NCI-H1694 treated with DMSO at 0.1 percent for 48 hours (cell line): ENCODE results near the gene ZFC3H1.

Experiments used
- DNase-seq: peaks from one replicate; lab custom pipeline; 2025; lab: John Stamatoyannopoulos, UW

Gene ZFC3H1

DNA sequence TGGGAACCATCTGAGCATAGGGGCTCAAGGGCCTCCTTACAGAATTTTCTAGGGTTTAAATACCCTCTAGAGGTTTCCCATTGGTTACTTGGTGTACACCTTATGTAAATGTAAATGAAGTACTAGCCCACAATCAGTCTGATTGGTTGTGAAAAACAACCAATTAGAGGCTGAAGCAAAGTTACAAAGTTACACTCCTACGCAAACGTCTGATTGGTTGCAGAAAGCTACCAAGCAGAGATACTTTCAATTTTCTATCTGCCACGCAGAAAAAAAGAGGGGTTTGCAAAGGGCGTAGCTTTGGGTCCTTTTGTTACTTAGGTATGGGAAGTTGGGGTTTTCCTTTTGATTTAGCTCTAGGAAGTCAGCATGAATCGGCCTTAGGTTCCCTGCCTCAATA, 20.4 kb upstream of the ZFC3H1 start:
- DNase-seq: no peak

DNA sequence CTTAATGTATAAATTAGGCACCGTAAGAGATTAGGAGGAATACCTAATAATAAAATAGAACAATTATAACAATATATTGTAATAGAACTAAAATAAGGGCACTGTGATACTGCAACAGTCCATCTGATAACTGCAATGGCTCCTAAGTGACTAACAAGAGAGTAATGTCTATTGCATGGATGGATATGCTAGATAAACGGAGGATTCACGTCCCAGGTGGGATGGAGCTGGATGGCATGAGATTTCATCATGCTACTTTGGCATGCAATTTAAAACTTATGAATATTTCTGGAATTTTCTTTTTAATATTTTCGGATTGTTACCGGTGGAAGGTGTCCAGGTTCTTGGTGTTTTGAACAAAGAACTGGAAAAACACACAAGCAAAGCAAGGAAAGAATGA, 20.0 kb upstream of the ZFC3H1 start:
- DNase-seq: no peak

DNA sequence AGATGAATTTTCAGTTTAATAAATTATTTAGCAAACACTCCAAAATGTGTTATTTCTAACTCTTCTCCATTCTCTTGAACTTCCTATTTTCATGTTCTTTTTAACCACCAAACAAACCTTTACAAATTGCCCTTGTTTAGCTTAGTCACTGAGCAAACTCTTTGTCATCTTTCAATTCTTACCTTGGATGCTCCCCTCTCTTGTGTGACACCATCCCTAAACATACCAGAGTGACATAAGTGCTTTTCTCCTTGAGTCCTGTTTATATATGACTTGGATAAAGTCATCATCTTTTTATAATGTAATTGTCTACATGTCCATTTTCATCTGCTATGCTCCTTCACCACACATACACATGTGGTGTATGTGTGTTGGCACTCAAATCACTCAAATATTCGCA, 18.8 kb upstream of the ZFC3H1 start:
- no peak for DNase-seq

DNA sequence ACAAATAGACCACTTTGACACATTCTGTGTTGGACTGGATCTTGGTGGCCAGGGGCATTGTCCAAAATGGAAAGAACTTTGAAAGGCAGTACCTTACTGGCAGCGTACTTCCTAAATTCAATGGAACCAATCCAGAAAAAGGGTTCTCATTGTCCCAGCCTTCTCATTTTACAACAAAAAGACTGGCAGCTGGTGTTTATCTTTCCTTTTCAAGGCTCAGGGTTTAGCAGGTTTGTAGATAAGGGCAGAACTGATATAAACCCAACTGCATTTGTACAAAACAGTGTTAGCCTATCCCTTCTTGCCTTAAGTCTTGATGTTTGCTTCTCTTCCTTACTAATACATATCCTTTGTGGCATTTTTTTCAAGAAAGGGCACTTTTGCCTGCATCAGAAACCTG, 8.2 kb upstream of the ZFC3H1 start:
- peak; percentile 13 for DNase-seq

DNA sequence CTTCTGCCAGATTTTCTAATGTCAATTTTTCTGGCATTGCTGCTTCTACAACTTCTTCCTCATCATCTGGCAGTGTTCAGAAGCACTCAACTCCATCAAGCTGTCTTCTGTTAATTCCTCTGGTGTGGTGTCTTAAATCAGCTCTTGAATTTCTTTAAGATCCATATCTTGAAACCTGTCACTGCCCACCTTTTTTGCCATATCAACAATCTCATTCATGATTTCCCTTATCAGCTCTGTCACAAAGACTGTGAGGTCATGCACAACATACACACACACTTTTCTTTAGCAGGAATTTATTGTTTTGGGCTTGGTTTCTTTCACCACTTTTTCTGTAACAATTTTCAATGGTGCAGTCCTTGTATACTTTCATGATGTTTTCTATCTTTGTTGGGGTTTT, 7.7 kb upstream of the ZFC3H1 start:
- no peak for DNase-seq

DNA sequence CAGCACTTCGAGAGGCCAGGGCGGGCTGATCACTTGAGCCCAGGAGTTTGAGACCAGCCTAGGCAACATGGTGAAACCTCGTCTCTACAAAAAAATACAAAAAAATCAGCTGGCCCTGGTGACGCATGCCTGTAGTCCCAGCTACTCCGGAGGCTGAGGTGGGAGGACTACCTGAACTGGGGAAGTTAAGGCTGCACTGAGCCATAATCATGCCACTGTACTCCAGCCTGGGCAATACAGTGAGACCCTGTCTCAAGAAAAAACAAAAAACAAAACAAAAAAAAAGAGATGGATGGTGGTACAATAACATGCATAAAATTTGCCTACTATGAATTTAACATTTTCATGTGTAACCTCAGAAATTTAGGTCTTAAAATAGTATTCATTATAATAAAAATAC, 2.6 kb upstream of the ZFC3H1 start:
- DNase-seq: no peak

DNA sequence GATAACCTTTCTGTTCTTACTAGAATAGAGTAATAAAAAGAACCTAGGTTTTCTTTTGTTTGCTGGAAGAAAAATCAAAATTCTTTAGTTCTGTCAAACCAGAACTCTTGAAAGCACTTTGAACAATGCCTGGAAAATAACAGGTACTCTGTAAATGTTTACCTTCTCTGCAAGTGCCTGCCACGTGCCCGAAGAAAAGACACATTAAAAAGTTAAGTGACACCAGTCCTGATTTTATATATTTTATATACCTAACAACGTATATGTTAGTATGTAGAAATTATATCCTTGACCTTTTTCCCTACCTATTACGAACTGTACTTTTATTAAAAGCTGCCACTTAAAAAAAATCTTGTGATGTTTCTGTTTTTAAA, 1.4 kb upstream of the ZFC3H1 start:
- no peak for DNase-seq

DNA sequence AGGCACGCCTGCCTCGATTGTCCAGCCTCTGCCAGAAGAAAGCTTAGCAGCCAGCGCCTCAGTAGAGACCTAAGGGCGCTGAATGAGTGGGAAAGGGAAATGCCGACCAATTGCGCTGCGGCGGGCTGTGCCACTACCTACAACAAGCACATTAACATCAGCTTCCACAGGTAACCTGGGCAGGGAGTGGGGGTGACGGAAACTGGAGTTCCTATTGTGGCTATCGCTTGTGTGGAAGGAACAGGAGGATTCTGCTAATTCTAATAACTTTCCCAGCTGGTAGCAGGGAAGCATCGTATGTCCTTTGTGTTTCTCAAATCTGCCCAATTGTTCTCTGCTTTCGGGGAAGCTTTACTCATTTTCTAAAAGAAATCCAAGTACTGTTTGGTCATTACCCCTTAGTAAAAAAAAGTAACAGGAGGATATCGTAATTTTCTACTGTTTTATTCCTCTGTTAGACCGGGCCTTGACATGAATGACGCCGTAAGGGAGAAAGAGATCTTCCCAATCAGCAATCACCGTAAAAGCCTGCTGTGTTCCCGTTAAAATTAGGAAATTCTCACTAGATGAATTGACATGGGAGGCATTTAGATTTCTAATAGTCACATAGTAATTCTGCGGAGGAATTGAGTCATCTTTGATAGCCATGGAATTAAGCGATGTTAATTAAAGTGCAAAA, 902 bp upstream of the ZFC3H1 start:
- no peak for DNase-seq

DNA sequence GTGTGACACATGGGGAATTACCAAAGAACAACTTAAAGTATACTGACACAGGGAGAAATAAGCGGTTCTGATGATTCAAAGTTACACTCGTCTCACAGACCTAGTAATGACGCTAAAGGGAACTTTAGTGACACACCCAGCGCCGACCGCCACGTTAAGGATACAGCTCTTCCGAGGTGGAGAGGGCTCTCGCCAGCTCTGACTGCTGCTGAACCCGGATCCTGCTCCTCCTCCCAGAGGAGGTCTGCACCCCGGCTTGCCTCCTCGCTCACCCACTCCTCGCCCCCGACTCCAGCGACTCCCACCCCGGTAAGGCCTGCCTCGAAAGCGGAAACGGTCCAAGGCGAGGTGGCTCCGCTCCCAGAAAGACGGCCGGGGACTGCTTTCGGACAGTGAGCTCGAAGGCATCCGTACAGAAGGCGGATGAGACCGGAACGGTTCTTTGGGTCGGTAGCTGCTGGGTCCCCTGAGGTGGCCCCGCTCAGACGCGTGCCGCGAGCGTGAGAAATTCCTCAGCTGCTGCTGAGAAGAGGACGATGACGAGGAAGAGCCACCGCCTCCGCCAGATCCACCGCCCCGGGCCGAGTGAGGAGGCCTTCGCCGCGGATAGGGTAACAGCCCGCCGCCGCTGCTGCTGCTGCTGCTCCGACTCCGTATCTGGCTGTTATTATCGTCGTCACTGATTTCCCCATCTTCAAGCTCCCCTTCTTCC, 643 bp downstream of the ZFC3H1 start:
- DNase-seq: peak; percentile 2

DNA sequence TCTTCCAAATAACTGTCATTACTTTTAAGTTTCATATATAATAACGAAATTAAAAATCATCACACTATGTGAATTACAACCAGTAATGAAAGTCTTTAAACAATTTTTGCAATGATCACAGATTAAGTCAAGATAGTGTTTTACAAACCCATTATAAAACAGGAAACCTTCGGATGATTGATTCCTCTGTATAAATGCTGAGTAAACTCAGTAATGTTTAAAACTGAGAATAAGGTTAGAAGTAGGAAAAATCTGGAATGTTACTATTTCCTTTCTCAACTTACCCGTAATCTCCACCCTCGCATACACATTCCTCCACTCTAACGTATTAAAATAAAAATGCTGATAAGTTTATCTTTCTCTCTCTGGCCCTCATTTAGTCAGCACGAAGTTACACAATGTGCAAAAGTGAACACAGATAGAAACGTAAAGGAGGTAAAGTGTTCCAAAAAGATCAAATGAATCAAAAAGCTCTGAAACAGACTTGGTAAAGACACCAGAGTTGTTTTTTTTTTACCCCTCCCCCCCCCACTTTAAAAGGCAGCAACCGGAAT, 1.6 kb downstream of the ZFC3H1 start:
- DNase-seq: no peak

DNA sequence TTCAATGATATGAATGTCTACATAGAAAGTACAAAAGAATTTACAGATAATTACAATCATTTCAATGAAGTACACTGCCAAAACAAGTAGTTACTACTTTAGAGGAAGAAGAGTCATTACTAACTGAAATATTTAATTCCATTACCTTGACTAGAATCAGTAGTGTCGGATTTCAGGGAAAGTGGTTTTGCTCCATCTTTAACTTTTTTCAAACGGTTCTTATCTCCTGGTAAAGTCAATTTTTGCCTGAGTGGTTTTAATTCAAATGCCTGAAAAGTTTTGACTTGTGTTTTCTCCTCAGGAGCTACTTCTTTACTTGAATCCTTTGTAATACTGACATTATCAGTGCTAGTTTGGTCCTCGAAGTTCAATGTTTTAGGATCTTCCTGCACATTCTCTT, 6.9 kb downstream of the ZFC3H1 start:
- no peak for DNase-seq

DNA sequence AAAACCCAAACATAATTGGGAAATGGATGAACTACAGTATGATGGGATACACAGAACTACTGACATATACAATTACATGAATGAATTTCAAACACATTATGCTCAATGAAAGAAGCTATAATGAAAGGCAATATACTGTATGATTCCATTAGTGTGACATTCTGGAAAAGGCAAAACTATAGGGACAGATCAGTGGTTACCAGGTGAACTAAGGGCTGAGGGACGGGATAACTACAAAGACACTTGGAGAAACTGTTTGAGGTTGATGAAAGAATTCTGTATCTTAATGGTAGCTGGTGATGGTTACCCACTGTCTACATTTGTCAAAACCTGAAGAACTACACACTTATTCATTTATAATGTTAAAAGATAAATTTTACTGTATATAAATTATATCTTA, 7.7 kb downstream of the ZFC3H1 start:
- no peak for DNase-seq

DNA sequence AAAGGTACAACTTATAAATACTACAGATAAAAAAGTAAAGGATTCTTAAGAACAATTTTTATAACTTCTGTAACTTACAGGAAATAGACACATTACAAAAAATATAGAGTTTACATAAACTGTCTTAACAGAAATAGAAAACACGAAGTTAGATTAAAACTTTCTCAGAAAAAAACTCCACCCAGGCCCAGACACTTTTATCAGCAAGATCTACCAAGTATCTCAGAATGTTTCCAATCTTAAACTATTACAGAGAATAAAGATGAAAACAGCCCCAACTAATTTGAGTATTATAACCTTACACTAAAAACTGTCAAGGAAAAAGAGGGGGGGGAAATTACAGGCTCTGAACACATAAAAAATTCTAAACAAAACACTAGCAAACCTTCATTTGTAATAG, 8.2 kb downstream of the ZFC3H1 start:
- DNase-seq: no peak

DNA sequence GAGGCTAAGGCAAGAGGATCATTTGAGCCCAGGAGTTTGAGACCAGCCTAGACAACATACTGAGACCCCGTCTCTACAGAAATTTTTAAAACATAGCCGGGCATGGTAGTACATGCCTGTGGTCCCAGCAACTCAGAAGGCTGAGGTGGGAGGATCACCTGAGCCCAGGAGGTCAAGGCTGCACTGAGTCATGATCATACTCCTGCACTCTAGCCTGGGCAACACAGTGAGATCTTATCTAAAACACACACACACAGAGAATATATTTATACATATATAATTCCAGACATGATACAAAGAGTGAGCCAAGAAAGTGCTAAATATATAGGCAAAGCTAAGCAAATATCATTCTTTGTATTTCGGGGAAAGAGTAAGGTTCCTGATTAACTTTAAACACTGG, 9.4 kb downstream of the ZFC3H1 start:
- DNase-seq: no peak

DNA sequence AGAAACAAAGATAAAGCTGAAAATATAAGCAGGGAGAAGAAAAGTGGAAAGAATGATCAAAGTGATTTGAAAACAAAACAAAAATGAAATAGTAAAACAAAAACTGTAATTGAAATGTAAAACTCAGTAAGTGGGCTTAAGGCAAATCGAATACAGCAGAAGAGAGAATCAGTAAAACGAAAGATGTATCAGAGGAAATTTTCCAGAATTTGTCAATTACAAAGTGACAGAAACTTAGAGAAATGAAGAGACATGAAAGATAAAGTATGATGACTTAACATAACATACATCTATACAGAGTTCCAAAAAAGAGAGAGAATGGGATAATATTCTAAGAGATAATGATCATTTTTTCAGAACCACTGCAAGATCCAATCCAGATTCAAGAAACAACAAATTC, 10.5 kb downstream of the ZFC3H1 start:
- no peak for DNase-seq

DNA sequence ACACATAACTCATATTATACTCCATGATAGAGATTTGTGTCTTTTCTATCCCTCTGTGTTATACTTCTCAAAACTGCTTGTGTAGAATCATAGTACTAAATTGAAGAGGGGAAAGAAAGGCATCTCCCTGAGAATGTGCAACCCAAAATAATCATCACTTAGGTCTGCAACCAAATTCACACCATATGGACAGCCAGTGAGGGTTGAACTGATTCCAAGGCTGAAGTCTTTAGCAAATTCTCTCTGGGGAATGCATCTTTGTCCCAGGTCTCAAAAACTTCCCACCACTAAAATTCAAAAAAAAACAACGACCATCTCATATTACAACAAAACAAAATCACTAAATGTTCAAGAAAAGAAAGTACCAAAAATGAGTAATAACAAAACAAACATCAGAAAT, 11.0 kb downstream of the ZFC3H1 start:
- DNase-seq: no peak

DNA sequence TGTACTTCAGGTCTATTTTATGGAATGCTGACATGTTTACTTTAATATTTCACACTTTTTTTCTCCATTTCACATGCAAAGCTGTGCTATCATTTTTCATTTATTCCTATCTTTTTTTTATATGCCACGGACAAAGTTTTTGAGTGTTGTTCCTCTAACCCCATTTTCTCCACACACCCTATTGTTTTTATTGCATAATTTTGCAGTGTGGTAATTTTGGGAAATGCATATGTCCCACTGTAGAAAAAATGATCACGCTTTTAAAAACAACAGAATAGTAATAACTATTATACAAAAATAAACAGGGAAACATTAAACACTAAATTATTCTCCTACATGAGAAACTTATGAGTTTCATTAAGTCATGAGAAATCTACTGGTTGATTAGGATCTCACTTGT, 14.2 kb downstream of the ZFC3H1 start:
- DNase-seq: no peak

DNA sequence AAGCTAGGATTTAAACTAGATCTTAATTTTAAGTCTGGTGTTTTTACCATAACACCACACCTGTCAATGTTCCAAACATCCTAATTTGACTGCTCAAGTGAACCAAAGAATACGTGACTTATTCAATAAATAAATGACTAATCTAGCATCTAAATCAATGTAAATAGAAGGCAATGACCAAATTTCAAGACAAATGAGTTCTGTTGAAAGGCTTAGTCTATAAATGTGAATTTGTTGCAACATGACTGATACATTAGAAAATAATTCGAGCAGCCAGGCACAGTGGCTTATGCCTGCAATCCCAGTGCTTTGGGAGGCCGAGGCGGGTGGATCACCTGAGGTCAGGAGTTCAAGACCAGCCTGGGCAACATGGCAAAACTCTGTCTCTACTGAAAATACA, 15.1 kb downstream of the ZFC3H1 start:
- DNase-seq: no peak

DNA sequence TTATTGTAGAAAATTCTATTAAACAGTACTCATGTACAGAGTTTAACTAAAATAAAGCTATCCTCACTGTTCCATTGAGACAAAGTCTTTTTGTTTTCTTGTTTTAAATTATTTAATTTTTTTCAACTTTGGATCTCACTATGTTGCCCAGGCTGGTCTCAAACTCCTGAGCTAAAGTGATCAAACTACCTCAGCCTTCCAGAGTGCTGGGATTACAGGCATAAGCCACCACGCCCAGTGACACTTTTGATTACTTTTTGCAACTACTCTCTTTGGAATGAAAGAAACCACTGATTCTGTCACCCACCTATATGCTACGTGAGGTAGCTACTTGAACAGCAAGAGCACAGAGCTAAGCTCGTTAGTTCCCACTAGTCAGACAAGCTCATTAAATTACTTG, 17.1 kb downstream of the ZFC3H1 start:
- DNase-seq: no peak

DNA sequence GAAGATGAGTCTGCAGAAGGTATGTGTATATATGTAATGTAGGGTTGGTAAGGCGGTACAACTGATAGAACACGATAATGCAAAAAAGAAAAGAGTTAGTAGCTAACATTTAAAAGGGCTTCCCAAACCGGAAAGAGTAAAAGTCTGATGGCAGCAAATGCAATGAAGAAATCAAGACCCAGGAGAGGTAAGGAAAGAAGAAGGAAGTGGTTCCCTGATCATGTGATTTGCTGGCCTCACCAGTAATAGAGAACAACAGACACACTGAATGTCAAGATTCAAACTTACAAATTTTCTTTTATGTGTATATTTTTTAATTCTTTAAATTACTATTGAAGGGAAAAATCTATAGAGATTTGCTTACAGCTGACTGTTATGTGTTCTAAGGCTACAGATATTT, 18.4 kb downstream of the ZFC3H1 start:
- no peak for DNase-seq

DNA sequence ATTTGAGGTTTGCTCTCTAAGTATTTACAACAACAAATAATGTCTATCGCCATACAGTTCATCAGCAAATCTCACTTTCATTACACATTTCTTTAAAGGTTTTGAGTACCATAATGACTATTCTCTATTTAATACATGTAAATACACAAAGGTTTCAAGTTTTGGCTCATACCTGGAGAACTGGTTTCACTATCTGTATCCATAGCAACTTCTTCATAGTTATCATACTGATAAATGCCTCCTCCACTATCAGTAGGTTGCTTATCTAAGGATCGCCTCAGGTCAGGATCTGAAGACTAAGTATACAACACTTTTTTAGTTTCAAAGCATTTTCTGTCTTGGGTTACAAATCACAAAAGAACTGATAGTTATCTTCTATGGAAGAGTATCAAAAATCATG, 21.4 kb downstream of the ZFC3H1 start:
- DNase-seq: no peak

DNA sequence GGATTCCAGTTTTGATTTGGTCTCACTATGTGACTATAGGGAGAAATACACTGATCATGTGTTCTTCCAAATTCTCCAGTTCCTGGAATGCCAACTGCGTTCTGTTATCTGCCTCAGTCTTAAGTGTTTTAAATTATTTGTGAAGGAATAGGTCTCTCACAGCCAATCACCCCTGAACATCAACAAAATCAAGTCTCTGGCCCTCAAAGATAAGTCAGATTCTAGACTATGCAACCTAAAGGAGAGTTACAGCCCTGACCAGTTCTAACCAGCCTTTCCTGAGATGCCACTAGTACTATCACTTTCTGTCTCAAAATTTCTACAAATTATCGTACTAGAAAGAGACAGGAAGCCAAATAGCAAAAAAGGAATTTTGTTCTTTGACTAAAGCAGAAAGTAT, 22.3 kb downstream of the ZFC3H1 start:
- DNase-seq: no peak

DNA sequence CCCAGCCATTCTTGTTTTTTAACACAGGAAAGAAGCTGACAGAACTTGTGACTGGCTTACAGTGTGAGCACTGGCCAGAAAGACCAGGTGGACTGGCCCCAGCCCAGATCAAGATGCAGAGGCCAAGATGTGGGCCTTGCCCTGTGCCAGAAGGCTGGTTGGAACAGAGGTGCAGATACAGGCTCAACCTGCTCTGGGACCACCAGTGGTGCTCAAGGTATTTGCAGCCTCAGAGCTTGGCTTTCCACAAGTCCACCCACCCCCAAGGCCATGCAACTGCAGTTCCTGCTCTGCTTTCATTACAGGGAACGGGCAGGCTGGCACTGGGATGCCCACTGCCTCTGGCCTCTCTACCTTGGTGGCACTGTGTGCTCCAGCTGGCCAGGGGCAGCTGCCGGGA, 23.3 kb downstream of the ZFC3H1 start:
- no peak for DNase-seq

DNA sequence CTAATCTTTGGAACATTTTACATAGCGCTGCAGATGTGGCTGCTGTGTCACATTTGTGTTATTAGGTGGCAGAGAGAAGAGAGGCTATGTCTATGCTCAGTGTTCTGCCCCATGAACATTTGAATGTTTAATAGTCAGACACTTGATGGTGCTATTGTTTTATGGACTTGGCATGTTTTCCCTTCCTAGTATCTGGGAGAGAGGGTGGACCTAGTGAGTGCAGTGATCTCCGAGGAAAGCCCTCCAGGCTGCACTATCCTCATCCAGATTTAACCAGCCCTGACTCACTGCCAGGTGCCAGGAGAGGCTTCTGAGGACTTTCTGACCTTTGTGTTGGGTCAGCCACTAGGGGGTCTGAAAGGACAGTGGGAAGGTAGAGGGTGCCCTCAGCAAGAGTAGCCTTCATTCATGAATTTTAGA, 24.3 kb downstream of the ZFC3H1 start:
- no peak for DNase-seq
